HepG2 (cell line): ENCODE data around the gene TPI1. TPM values are rescaled to one million over a fixed set of nuclear protein-coding genes. Genes with fewer than 3 reads are reported as not detected.
A peak's percentile ranks its signal among the peaks of the same experiment; 100 is the strongest.

Experiments used
- ATAC-seq: fragments of 200-7000 bp; cut with Tn5 transposase; 3 replicates; pipeline ENCODE4 v1.9.1; 2020; ENCODE audit warnings: mild to moderate bottlenecking, moderate library complexity
- BruUV-seq: library from RNA; stranded (reverse); fragments of 400-500 nt; replicated peaks from 2 replicates; lab custom pipeline; 2021; lab: Mats Ljungman, UMichigan
- CTCF ChIA-PET: fragments of 300-600 bp; formaldehyde crosslinking; extraction: SDS; loops from one replicate; lab custom pipeline; 2021; ENCODE audit warnings: low total read pairs, inconsistent platforms, low intra/inter-chr PET ratio; lab: Yijun Ruan, JAX
- POLR2A ChIA-PET: fragments of 350-600 bp; sonication (Branson Sonifier 250); formaldehyde crosslinking; loops from one replicate; lab custom pipeline; 2020; ENCODE audit warnings: antibody characterized with exemption, inconsistent platforms; lab: Yijun Ruan, JAX
- DNase-seq: peaks from one replicate; pipeline ENCODE4 v3.0.0-alpha.2; 2015; ENCODE audit warnings: low spot score
- FAIRE-seq: peaks from 3 replicates; lab custom pipeline; 2011; peaks lifted over from hg19 to GRCh38; lab: Jason Lieb, UNC
- H2AFZ ChIP-seq: one replicate; pipeline ENCODE4 v1.6.1; 2011; ENCODE audit warnings: low read length, inconsistent platforms
- H3K27ac ChIP-seq: fragments of 300-600 bp; 3 replicates; pipeline ENCODE4 v1.8.0; 2011; ENCODE audit warnings: mixed run types, mild to moderate bottlenecking, mixed read lengths, low read length, inconsistent platforms; ENCODE audit not compliant: insufficient read depth; ENCODE audit errors: extremely low read length
- H3K27me3 ChIP-seq, 2 experiments: fragments of 200-600 bp in 1 of 2; 2 replicates in 1 of 2; 3 replicates in 1 of 2; pipeline versions ENCODE4 v1.6.0 to v1.8.0; 2011; ENCODE audit warnings: low read length in 2 of 2, mild to moderate bottlenecking in 2 of 2, moderate library complexity in 2 of 2, inconsistent platforms in 1 of 2; ENCODE audit not compliant: insufficient read depth in 2 of 2, control insufficient read depth in 1 of 2
- H3K36me3 ChIP-seq, 2 experiments: fragments of 200-600 bp in 1 of 2; replicated peaks in 1 of 2; 2 replicates in 1 of 2; 3 replicates in 1 of 2; pipeline versions ENCODE4 v1.5.1 to v1.8.0; 2011; ENCODE audit warnings: low read length in 2 of 2, inconsistent platforms in 1 of 2; ENCODE audit not compliant: insufficient read depth in 2 of 2, control insufficient read depth in 1 of 2
- H3K4me1 ChIP-seq: 2 replicates; pipeline ENCODE4 v1.5.1; 2012; ENCODE audit warnings: low read length, inconsistent platforms; ENCODE audit not compliant: insufficient read depth
- H3K4me2 ChIP-seq: 2 replicates; pipeline ENCODE4 v1.6.0; 2011; ENCODE audit warnings: low read depth, low read length, inconsistent platforms
- H3K4me3 ChIP-seq, 3 experiments: fragments of 200-600 bp in 1 of 3; sonication (generic), shearing (Covaris generic) in 1 of 3; replicated peaks in 1 of 3; 2 replicates each; pipeline ENCODE4 v1.5.1; 2011 to 2016; ENCODE audit warnings: low read length in 3 of 3, inconsistent platforms in 2 of 3, low read depth in 2 of 3, mild to moderate bottlenecking in 2 of 3, control low read depth in 1 of 3, mixed read lengths in 1 of 3; ENCODE audit not compliant: insufficient read depth in 1 of 3
- H3K79me2 ChIP-seq: one replicate; pipeline ENCODE4 v1.6.1; 2011; ENCODE audit warnings: low read length, inconsistent platforms; ENCODE audit not compliant: insufficient read depth
- H3K9ac ChIP-seq: 2 replicates; pipeline ENCODE4 v1.6.0; 2011; ENCODE audit warnings: mild to moderate bottlenecking, low read depth, low read length, inconsistent platforms; ENCODE audit not compliant: insufficient read depth
- H3K9me3 ChIP-seq: 2 replicates; pipeline ENCODE4 v1.5.1; 2012; ENCODE audit warnings: mild to moderate bottlenecking, low read length
- H4K20me1 ChIP-seq: 2 replicates; pipeline ENCODE4 v1.6.0; 2011; ENCODE audit warnings: inconsistent platforms, mild to moderate bottlenecking, low read length, moderate library complexity; ENCODE audit not compliant: insufficient read depth
- HINFP ChIP-seq: sonication (generic); formaldehyde crosslinking; IDR thresholded peaks from 2 replicates; pipeline ENCODE4 v1.4.0; 2020; ENCODE audit warnings: low read depth, mild to moderate bottlenecking, missing genetic modification reagents
- HOXA3 ChIP-seq: sonication (generic); formaldehyde crosslinking; IDR thresholded peaks from 2 replicates; pipeline ENCODE4 v1.5.0; 2020; ENCODE audit warnings: missing genetic modification reagents
- JARID2 ChIP-seq: sonication (generic); formaldehyde crosslinking; IDR thresholded peaks from 2 replicates; pipeline ENCODE4 v1.8.1; 2023; ENCODE audit warnings: missing genetic modification reagents, inconsistent platforms; ENCODE audit not compliant: insufficient replicate concordance
- NFYC ChIP-seq: IDR thresholded peaks from 2 replicates; pipeline ENCODE4 v1.6.1; 2016; ENCODE audit warnings: missing genetic modification reagents, missing compliant biosample characterization
- THYN1 ChIP-seq: sonication (generic); formaldehyde crosslinking; IDR thresholded peaks from 2 replicates; pipeline ENCODE4 v1.8.1; 2023; ENCODE audit warnings: low read depth, mild to moderate bottlenecking, moderate library complexity, missing genetic modification reagents, borderline replicate concordance
- TRIM24 ChIP-seq: sonication (generic); formaldehyde crosslinking; IDR thresholded peaks from 2 replicates; pipeline ENCODE4 v1.8.0; 2022; ENCODE audit warnings: mild to moderate bottlenecking, missing genetic modification reagents
- ZBTB38 ChIP-seq: sonication (generic); formaldehyde crosslinking; IDR thresholded peaks from 2 replicates; pipeline ENCODE4 v1.5.1; 2020; ENCODE audit warnings: mild to moderate bottlenecking, missing genetic modification reagents
- ZBTB4 ChIP-seq: sonication (generic); formaldehyde crosslinking; IDR thresholded peaks from 2 replicates; pipeline ENCODE4 v1.4.0; 2020; ENCODE audit warnings: missing genetic modification reagents, mild to moderate bottlenecking, borderline replicate concordance
- ZFX ChIP-seq: sonication (generic); formaldehyde crosslinking; IDR thresholded peaks from 2 replicates; pipeline ENCODE4 v1.4.0; 2020; ENCODE audit warnings: mild to moderate bottlenecking, low read depth, missing genetic modification reagents, moderate library complexity
- ZNF276 ChIP-seq: sonication (generic); formaldehyde crosslinking; IDR thresholded peaks from 2 replicates; pipeline ENCODE4 v1.4.0; 2020; ENCODE audit warnings: mild to moderate bottlenecking, low read depth, missing genetic modification reagents
- ZNF350 ChIP-seq: sonication (generic); formaldehyde crosslinking; IDR thresholded peaks from 2 replicates; pipeline ENCODE4 v1.4.0; 2020; ENCODE audit warnings: mild to moderate bottlenecking, low read depth, missing genetic modification reagents, borderline replicate concordance
- ZNF510 ChIP-seq: sonication (generic); formaldehyde crosslinking; IDR thresholded peaks from 2 replicates; pipeline ENCODE4 v1.4.0; 2020; ENCODE audit warnings: low read depth, mild to moderate bottlenecking, missing genetic modification reagents
- ZNF605 ChIP-seq: sonication (generic); formaldehyde crosslinking; IDR thresholded peaks from 2 replicates; pipeline ENCODE4 v1.8.0; 2022; ENCODE audit warnings: mild to moderate bottlenecking, missing genetic modification reagents
- ZNF614 ChIP-seq: IDR thresholded peaks from 2 replicates; pipeline ENCODE4 v1.6.1; 2018; ENCODE audit warnings: missing biosample characterization, missing genetic modification reagents, inconsistent platforms, borderline replicate concordance
- ZNF619 ChIP-seq: sonication (generic); formaldehyde crosslinking; IDR thresholded peaks from 2 replicates; pipeline ENCODE4 v1.4.0; 2020; ENCODE audit warnings: mild to moderate bottlenecking, missing genetic modification reagents
- ZNF781 ChIP-seq: sonication (generic); formaldehyde crosslinking; IDR thresholded peaks from 2 replicates; pipeline ENCODE4 v1.5.1; 2020; ENCODE audit warnings: borderline replicate concordance, mild to moderate bottlenecking, missing genetic modification reagents; ENCODE audit errors: not compliant biosample characterization
- WGBS: methylation state at CpG from one replicate; pipeline ENCODE4 v1.1.6; 2017; ENCODE audit warnings: low lambda C conversion rate; 5-methylcytosine and 5-hydroxymethylcytosine counted together
- in situ Hi-C: cut with HindIII; loops from 2 replicates; pipeline ENCODE4 v1.10.0; 2017; ENCODE audit warnings: low pct_unique_long_range_greater_than_20kb; ENCODE audit not compliant: extremely low pct_ligation_motif_present
- intact Hi-C: fragments of 100-400 bp; cut with micrococcal nuclease; formaldehyde crosslinking; loops from one replicate; pipeline ENCODE4 v1.10.0; 2022; ENCODE audit not compliant: unreplicated experiment
- polyA plus RNA-seq, 8 experiments: library from polyadenylated mRNA; depleted of rRNA in 3 of 8; stranded (reverse) in 7 of 8; unstranded in 1 of 8; fragments of >200 nt; fragmentation: Illumina TruSeq in 4 of 8; extraction: Trizol in 4 of 8; gene quantifications; 2 replicates each; pipeline versions ENCODE4 v1.2.1 to v1.2.3, GENCODE V29; 2011 to 2016; ENCODE audit warnings: low read depth in 4 of 8, missing spikeins in 1 of 8, mixed read lengths in 1 of 8; ENCODE audit not compliant: insufficient read depth in 1 of 8
- total RNA-seq, 5 experiments: library from RNA; depleted of rRNA; stranded (reverse); fragments of >200 nt; fragmentation: Illumina TruSeq; extraction: Trizol; gene quantifications; 2 replicates each; pipeline ENCODE4 v1.2.3, GENCODE V29; 2016; ENCODE audit warnings: low read depth in 1 of 5

The TPI1 gene
- total and polyA plus RNA-seq, 2 of the 13 experiments (the other 11 are each of a cell fraction or from before 2014, with no cell fraction given): 945 to 2,535 TPM

DNA sequence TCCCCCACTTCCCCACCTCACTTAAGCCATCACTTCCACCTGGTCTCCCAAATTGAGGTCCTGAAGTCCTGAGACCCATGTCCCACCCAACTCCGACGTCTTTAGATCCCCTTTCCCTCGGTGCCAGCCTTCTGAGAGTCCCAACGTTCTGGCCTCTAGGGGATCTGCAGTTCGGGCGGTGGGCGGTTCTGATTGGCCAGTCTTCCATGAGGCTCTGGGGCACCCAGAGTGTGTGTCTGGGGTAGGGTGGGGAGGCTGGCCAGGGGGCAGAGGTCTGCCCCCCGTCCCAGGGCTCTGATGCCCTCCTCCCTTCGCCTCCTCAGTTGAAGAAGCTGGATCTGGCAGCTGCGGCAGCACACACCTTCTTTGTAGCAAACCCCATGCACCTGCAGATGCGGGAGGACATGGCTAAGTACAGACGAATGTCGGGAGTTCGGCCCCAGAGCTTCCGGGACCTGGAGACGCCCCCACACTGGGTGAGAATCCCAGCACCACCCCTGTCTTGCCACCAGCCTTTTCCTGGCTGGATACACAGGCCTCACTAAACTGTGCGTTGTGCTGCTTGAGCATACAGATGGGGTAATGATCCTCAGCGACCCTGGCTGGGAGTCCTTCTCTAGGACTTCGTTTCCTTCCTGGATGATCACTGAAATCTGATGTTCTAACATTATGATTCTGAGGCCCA lies 37.7 kb upstream of the TPI1 start:
- in situ Hi-C loops (loop anchor here (5.0 kb wide), 1 partner anchor 77 kb away; the partner anchor contains the start of gene MLF2), intact Hi-C loops (loop anchor here (1.0 to 10.0 kb wide), 2 partner anchors 94 to 215 kb away; no protein-coding TSS in a partner anchor)
- POLR2A ChIA-PET: interaction anchor here (1.0 to 4.7 kb wide), 7 partner anchors 8 to 216 kb away, joined by 3 to 20 read pairs (median 8); partner anchors contain the start of genes CDCA3, COPS7A, GPR162 and MLF2
- ATAC-seq (peak; percentile 64), DNase-seq (peak; percentile 66), FAIRE-seq (peak; percentile 30)
- Histone ChIP-seq H3K27me3 (no peaks in the 10 kb centered on the region), H3K36me3 (peaks cover 14 to 25% of the 10 kb centered on the region in 2 experiments; a peak in 4 of 5 replicates), H4K20me1 (no peaks in the 10 kb centered on the region), H3K9me3 (no peaks in the 10 kb centered on the region), H3K9ac (peak overlapping the region; percentile 97), H3K27ac (peak overlapping the region; percentile 86), H3K4me2 (peak overlapping the region; percentile 85), H3K4me3 (peak overlapping the region; percentile 82 to 100 (median 86)), H3K79me2 (peaks cover 16% of the 10 kb centered on the region), H3K4me1 (peaks cover 24% of the 10 kb centered on the region), H2AFZ (no peak overlapping the region)
- TSS peak; percentile 44 for BruUV-seq
- CTCF ChIA-PET: no interaction called here
- WGBS: 29% methylated on average over 10 of the region's 19 CpGs
- TF ChIP-seq THYN1: no peak
- TF ChIP-seq ZNF614 (CRISPR knock-in tag): no peak
- no peak; the same call in 1 of the 2 replicates for TF ChIP-seq ZFX
- no peak for TF ChIP-seq ZNF619 (CRISPR knock-in tag)
- TF ChIP-seq ZBTB4 (CRISPR knock-in tag): no peak
- TF ChIP-seq ZNF605 (CRISPR knock-in tag): peak; percentile 44; the same call in 1 of the 2 replicates
- TF ChIP-seq JARID2 (CRISPR knock-in tag): no peak
- peak; percentile 57; the same call in 1 of the 2 replicates for TF ChIP-seq ZBTB38 (CRISPR knock-in tag)
- TF ChIP-seq ZNF510 (CRISPR knock-in tag): 0 out of 2 replicates have a peak, but pooled peaks have one; percentile 23
- peak; percentile 5 for TF ChIP-seq ZNF781 (CRISPR knock-in tag)
- TF ChIP-seq ZNF350: 0 out of 2 replicates have a peak, but pooled peaks have one; percentile 1
- peak; percentile 47; the same call in 1 of the 2 replicates for TF ChIP-seq HOXA3 (CRISPR knock-in tag)
- 0 out of 2 replicates have a peak, but pooled peaks have one; percentile 14 for TF ChIP-seq ZNF276 (CRISPR knock-in tag)
- peak; percentile 8; the same call in 1 of the 2 replicates for TF ChIP-seq HINFP
- peak; percentile 53 for TF ChIP-seq NFYC (CRISPR knock-in tag)
- no peak for TF ChIP-seq TRIM24
